Fibroblast of lung (primary cell): ENCODE data around the gene TBX21.

Experiments
- CTCF ChIP-seq, 2 donors: IDR thresholded peaks in 1 of 2; conservative IDR thresholded peaks in 1 of 2; 1 replicate in 1 of 2; 2 replicates in 1 of 2; pipeline ENCODE4 v1.5.1; 2011 to 2012; ENCODE audit warnings: low read length in 2 of 2, control low read depth in 1 of 2, inconsistent platforms in 1 of 2, low read depth in 1 of 2, mild to moderate bottlenecking in 1 of 2
- EZH2 ChIP-seq: IDR thresholded peaks from 2 replicates; pipeline ENCODE4 v1.5.1; 2012; ENCODE audit warnings: low read length, control low read depth, mild to moderate bottlenecking; ENCODE audit errors: missing control alignments

GRCh38 chr17:47708312-47708863 is 24.6 kb upstream of the TBX21 start:
- TF ChIP-seq CTCF (conservative IDR thresholded peaks at IDR 0.05 in 1 of 2, IDR thresholded peaks at IDR 0.05 in 1 of 2; ENCODE audit: low read depth in 1 of 2, low read length in 2 of 2) (no peak), EZH2 (no peak)
